Kidney (tissue), 14 donors: ENCODE measurements around the gene SOX1. TPM values are rescaled to one million over a fixed set of nuclear protein-coding genes. Genes with fewer than 3 reads are reported as not detected.

Experiments
- DNase-seq, 5 donors: peaks; one replicate each; pipeline ENCODE4 v3.0.0-alpha.2; 2013 to 2020
- FAIRE-seq: peaks from 2 replicates; lab custom pipeline; 2012; peaks lifted over from hg19 to GRCh38; lab: Jason Lieb, UNC
- H3K27ac ChIP-seq, 2 donors: one replicate each; pipeline ENCODE4 v1.7.0; 2013; ENCODE audit warnings: low read depth in 2 of 2, low read length in 2 of 2, inconsistent platforms in 1 of 2
- H3K27me3 ChIP-seq: one replicate; pipeline ENCODE4 v1.7.1; 2013; ENCODE audit warnings: low read length, inconsistent platforms; ENCODE audit not compliant: control insufficient read depth, insufficient read depth
- H3K36me3 ChIP-seq, 3 donors: one replicate each; pipeline versions ENCODE4 v1.7.0 to v1.7.1; 2013; ENCODE audit warnings: low read length in 3 of 3, control low read depth in 1 of 3, inconsistent platforms in 1 of 3; ENCODE audit not compliant: insufficient read depth in 3 of 3, control insufficient read depth in 2 of 3
- H3K4me1 ChIP-seq, 3 donors: one replicate each; pipeline versions ENCODE4 v1.7.0 to v1.7.1; 2013; ENCODE audit warnings: low read length in 3 of 3, inconsistent platforms in 1 of 3, low read depth in 1 of 3; ENCODE audit not compliant: control insufficient read depth in 2 of 3, insufficient read depth in 2 of 3
- H3K4me3 ChIP-seq, 3 donors: one replicate each; pipeline versions ENCODE4 v1.7.0 to v1.8.1; 2013; ENCODE audit warnings: low read length in 3 of 3, control low read depth in 1 of 3, inconsistent platforms in 1 of 3
- H3K9ac ChIP-seq, 3 donors: one replicate each; pipeline versions ENCODE4 v1.7.0 to v1.7.1; 2013; ENCODE audit warnings: low read length in 3 of 3, control low read depth in 1 of 3, inconsistent platforms in 1 of 3
- H3K9me3 ChIP-seq, 3 donors: one replicate each; pipeline versions ENCODE4 v1.7.0 to v1.7.1; 2013; ENCODE audit warnings: low read length in 3 of 3, control low read depth in 1 of 3, inconsistent platforms in 1 of 3; ENCODE audit not compliant: control insufficient read depth in 2 of 3, insufficient read depth in 1 of 3
- intact Hi-C: fragments of 100-400 bp; cut with DNase I; formaldehyde crosslinking; loops from one replicate; pipeline ENCODE4 v1.11.1; 2022
- polyA plus RNA-seq: library from polyadenylated mRNA; stranded (reverse); fragments of 350-450 nt; fragmentation: Illumina TruSeq; extraction: RNeasy Lipid Tissue Mini Kit (QIAGEN cat#74804); gene quantifications from one replicate; pipeline ENCODE4 v1.2.3, GENCODE V29; 2014; ENCODE audit warnings: low read depth, low replicate concordance; ENCODE audit not compliant: insufficient read depth
- total RNA-seq: library from RNA; stranded (reverse); fragmentation: NEBNext Ultra II Directional; extraction: Animal tissue kit (Norgen Biotek cat#: 25700); gene quantifications from one replicate; pipeline ENCODE4 v1.2.1, GENCODE V29; 2021
- TF ChIP-seq, protein P1 (sequence below): IDR thresholded peaks from 3 replicates; pipeline ENCODE4 v1.5.1; 2012; ENCODE audit warnings: mild to moderate bottlenecking, moderate library complexity, borderline replicate concordance; ENCODE audit not compliant: insufficient read depth; ENCODE audit errors: extremely low read depth
- donor health status: control.
- donor health status: control.
- donor health status: control.
- donor health status: control.
- donor health status: control.
- donor health status: DM: yes; HTN: yes; CAD: no.
- donor health status: Normal renal cell carcinoma (clear cell type).

Gene SOX1
- total and polyA plus RNA-seq, 2 donors from 2014 or later = not detected

DNA sequence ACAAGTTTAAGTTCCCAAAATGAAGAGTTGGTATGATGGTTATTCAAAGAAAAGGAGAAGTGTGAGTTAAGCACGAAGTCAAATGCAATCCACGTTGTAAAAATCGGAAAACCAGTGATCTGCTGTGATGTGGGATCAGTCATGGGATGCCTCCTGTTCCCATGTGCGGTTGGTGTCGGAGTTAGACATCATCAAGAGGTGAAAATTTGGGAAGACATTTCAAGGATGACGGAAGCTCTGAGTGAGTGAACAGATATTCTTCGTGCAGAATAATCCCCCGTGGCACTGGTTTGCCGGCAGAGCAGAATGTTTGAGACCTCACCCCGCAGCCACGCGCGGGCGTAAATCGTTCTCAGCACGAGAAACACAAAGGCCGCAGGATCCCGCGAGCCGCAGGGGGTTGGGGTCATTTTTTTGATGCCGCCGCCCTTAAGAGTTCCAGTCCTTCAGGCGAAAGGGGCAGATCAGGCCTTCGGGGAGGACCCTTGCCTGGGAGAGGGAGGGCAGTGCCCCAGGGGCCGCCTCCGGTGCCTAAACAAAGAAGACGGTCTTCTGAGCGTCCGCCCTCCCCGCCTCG is 13.7 kb upstream of the SOX1 start:
- H3K27ac ChIP-seq = no peak overlapping the region
- FAIRE-seq (no peak), DNase-seq (no peak)
- no peaks in the 10 kb centered on the region for H3K36me3 ChIP-seq
- no peaks in the 10 kb centered on the region for H3K4me1 ChIP-seq
- TF ChIP-seq, protein P1, sequence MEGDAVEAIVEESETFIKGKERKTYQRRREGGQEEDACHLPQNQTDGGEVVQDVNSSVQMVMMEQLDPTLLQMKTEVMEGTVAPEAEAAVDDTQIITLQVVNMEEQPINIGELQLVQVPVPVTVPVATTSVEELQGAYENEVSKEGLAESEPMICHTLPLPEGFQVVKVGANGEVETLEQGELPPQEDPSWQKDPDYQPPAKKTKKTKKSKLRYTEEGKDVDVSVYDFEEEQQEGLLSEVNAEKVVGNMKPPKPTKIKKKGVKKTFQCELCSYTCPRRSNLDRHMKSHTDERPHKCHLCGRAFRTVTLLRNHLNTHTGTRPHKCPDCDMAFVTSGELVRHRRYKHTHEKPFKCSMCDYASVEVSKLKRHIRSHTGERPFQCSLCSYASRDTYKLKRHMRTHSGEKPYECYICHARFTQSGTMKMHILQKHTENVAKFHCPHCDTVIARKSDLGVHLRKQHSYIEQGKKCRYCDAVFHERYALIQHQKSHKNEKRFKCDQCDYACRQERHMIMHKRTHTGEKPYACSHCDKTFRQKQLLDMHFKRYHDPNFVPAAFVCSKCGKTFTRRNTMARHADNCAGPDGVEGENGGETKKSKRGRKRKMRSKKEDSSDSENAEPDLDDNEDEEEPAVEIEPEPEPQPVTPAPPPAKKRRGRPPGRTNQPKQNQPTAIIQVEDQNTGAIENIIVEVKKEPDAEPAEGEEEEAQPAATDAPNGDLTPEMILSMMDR = no peak
- peaks cover 47% of the 10 kb centered on the region for H3K27me3 ChIP-seq
- intact Hi-C loops = no loop called here
- no peaks in the 10 kb centered on the region for H3K9me3 ChIP-seq
- no peak overlapping the region for H3K9ac ChIP-seq
- H3K4me3 ChIP-seq = no peak overlapping the region

DNA sequence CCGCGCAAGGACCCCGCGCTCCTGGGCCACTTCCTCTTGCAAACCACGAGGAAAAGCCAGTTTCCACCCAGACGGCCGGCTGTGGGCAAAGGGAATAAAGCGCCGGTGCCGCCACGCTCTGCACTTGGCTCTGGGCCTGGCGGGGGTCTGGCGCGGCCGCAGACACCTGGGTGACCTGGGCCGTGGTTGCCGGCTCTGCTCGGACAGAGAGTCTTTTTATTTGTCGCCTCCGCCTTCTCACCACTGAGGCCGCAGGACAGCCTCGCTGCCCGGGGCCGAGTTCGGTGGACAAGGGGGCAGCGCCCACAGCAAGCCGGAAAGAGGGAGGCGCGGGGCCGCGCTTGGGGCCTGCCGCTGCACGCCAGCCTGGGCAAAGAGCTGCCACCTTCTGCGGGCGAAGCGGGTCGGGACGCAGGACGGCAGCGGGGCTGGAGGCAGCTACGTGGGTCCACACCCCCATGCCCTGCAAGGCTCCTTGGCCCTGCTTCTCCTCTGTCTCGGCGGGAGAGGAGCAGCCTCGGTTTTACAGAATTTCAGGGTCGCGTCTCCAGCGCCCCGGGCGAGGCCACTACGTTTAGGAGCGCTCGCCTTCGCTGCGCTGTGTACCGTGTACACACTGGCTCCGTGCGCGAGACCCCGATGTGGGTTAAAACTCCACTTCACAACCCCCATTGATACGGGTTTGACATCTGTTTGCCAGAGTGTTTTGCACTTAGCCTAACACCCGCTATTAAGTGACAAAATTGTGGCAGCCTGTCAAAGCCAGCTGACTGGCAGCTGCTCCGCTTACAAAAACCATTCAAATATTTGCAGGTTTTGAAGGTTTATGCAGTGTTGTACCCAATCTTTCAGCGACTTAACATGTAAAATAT is 13.0 kb upstream of the SOX1 start:
- no peak overlapping the region for H3K9ac ChIP-seq
- FAIRE-seq (no peak), DNase-seq (no peak)
- no peak overlapping the region for H3K27ac ChIP-seq
- H3K27me3 ChIP-seq = peaks cover 54% of the 10 kb centered on the region
- TF ChIP-seq, protein P1 = no peak
- intact Hi-C loops = no loop called here
- no peaks in the 10 kb centered on the region for H3K36me3 ChIP-seq
- no peaks in the 10 kb centered on the region for H3K9me3 ChIP-seq
- H3K4me1 ChIP-seq = no peaks in the 10 kb centered on the region
- H3K4me3 ChIP-seq = no peak overlapping the region

DNA sequence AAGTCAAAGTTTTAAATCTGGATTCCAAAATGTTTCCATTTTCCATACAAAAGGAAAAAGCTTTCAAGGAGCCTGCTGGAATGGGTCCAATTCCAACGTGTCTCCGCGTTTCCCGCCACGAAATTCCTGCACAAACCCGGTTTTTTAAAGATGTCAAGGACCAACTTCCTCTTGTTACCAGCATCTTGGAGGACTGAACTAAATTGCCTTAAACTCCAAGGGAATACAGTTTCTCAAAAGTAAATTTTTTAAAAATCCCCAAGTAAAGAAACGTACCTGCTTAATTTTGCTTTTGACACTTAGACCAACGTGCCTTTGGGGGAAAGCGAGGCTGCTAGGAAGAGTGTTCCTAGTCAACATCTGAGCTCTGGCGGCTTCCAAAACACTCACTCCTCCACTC is 12.3 kb upstream of the SOX1 start:
- no peak overlapping the region for H3K27ac ChIP-seq
- H3K4me3 ChIP-seq = no peak overlapping the region
- intact Hi-C loops = no loop called here
- DNase-seq = no peak
- no peaks in the 10 kb centered on the region for H3K9me3 ChIP-seq
- no peak for FAIRE-seq
- TF ChIP-seq, protein P1 = no peak
- H3K9ac ChIP-seq = no peak overlapping the region
- H3K27me3 ChIP-seq = peaks cover 59% of the 10 kb centered on the region
- H3K4me1 ChIP-seq = no peaks in the 10 kb centered on the region
- no peaks in the 10 kb centered on the region for H3K36me3 ChIP-seq
